H1 (cell line): ENCODE results near the gene SMYD5.
"Not testable (repeated sequence)": the region's sequence is repeated elsewhere in the genome, so short reads cannot be mapped to it uniquely, and the experiment has no call there.

Experiments used
- BRCA1 ChIP-seq: IDR thresholded peaks from 2 replicates; pipeline ENCODE4 v1.6.1; 2012; ENCODE audit warnings: low read depth, low read length, improper control_type of control experiment
- CBX8 ChIP-seq: fragments of 300-800, 300-1000 bp; sonication (generic); IDR thresholded peaks from 2 replicates; pipeline ENCODE4 v1.7.1; 2016; ENCODE audit warnings: low read depth, low read length, borderline replicate concordance
- CHD2 ChIP-seq: IDR thresholded peaks from 2 replicates; pipeline ENCODE4 v1.6.1; 2012; ENCODE audit warnings: low read length, improper control_type of control experiment
- CTCF ChIP-seq, 3 experiments: IDR thresholded peaks; 1 replicate in 2 of 3; 2 replicates in 1 of 3; pipeline versions ENCODE4 v1.5.1 to v1.6.1; 2011; ENCODE audit warnings: low read length in 3 of 3, mild to moderate bottlenecking in 3 of 3, inconsistent platforms in 2 of 3, low read depth in 1 of 3, moderate library complexity in 1 of 3; ENCODE audit not compliant: insufficient read depth in 1 of 3; ENCODE audit errors: control extremely low read depth in 1 of 3
- E2F6 ChIP-seq: IDR thresholded peaks from 2 replicates; pipeline ENCODE4 v1.6.1; 2012; ENCODE audit warnings: inconsistent platforms
- RAD21 ChIP-seq, 2 experiments: IDR thresholded peaks in 1 of 2; conservative IDR thresholded peaks in 1 of 2; 2 replicates each; pipeline ENCODE4 v1.6.1; 2011; ENCODE audit warnings: low read depth in 2 of 2, low read length in 2 of 2, improper control_type of control experiment in 1 of 2, inconsistent platforms in 1 of 2, mild to moderate bottlenecking in 1 of 2, moderate library complexity in 1 of 2
- SP4 ChIP-seq: IDR thresholded peaks from 2 replicates; pipeline ENCODE4 v1.6.1; 2012; ENCODE audit warnings: low read length, inconsistent platforms
- TAF1 ChIP-seq: IDR thresholded peaks from 2 replicates; pipeline ENCODE4 v1.6.1; 2011; ENCODE audit warnings: mild to moderate bottlenecking, low read depth, low read length

- TF ChIP-seq CTCF (IDR thresholded peaks at IDR 0.05; ENCODE audit: control extremely low read depth in 1 of 3, insufficient read depth in 1 of 3, low read depth in 1 of 3, low read length in 3 of 3); BRCA1; SP4; TAF1; CHD2; RAD21 (IDR thresholded peaks at IDR 0.05 in 1 of 2, conservative IDR thresholded peaks at IDR 0.05 in 1 of 2; ENCODE audit: low read depth in 2 of 2, low read length in 2 of 2); E2F6; CBX8: not testable (repeated sequence)
Observed at GRCh38 chr2:73165978-73166377, 48.1 kb upstream of the SMYD5 start.
